GM18526 (cell line): ENCODE data around the gene TNFRSF25.
A peak's percentile ranks its signal among the peaks of the same experiment; 100 is the strongest.

ENCODE experiments used
- POLR2A ChIP-seq: IDR thresholded peaks from 3 replicates; pipeline ENCODE4 v1.6.1; 2011; ENCODE audit not compliant: insufficient read length; ENCODE audit errors: extremely low read depth

The TNFRSF25 gene

DNA sequence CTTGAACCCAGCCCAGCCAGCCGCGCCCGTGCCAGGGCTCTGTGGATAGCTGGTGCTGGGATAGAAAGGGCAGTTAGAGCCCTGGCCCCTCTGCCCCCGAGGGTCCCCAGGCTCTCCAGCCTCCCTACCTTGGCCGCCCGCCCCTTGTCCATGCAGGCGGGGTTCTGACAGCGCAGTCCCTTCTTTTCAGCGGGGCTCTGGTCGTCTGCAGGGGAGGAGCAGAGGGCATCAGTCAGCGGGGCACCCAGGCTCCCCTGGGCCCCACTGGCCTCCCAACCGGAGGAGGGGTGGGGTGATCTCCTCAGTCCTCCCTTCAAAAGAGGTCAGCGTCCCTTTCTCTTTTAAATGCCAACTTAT, 30.4 kb upstream of the TNFRSF25 start:
- TF ChIP-seq POLR2A = no peak

GRCh38 chr1:6495540-6496364, 29.8 kb upstream of the TNFRSF25 start:
- no peak for TF ChIP-seq POLR2A

GRCh38 chr1:6495041-6495441, 29.1 kb upstream of the TNFRSF25 start:
- TF ChIP-seq POLR2A = no peak

- no peak for TF ChIP-seq POLR2A
Measured at GRCh38 chr1:6494627-6495026, 28.7 kb upstream of the TNFRSF25 start.

DNA sequence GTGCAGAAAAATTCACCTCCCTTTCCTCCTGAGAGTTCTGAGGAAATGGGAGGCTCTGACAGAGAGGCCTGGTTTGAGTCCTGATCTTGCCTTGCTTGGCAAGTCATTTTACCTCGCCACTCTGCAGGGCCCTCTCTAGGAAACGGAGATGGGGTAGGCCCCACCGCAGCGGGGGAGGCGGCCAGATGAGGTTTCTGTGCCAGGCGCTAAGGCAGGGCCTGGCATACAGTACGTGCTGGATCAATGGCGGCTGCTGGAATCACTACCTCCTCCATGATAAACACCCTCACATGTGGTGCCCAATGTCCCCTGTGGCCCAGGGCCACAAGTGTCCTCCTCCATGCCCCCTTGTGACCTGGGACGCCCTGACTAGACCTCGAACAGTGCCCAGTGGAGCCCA, 26.0 kb upstream of the TNFRSF25 start:
- TF ChIP-seq POLR2A = no peak

DNA sequence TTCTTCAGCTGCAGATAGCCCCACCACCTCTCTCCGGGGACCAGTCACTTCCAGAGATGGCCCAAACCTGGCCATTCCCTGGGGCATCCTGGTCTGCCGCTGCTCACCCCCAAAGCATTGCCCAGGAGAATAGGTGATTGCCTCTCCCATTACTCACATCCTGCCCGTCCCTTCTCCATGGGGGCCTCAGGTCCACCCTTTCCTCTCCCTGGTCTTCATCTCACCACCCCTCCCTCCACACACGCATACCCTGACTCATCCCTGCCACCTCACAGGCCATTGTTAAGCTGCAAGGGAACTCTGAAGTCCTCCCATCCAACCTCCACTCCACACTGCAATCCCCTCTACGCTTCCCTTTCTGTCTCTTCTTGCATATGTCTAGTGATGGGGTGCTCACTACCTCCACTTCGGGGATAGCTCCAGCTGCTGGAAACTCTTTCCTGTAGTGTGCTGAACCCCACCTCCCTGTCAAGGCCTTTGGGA, 25.5 kb upstream of the TNFRSF25 start, which contains the start of gene PLEKHG5:
Gene PLEKHG5 (minus strand): TSS at position 188 of the 483 bp plus-strand sequence. CDS start 14,096 bp downstream, outside the sequence.
- no peak for TF ChIP-seq POLR2A

GRCh38 chr1:6491081-6491449, 25.1 kb upstream of the TNFRSF25 start:
- no peak for TF ChIP-seq POLR2A

- peak; percentile 59 for TF ChIP-seq POLR2A
Measured at GRCh38 chr1:6490181-6491080, 24.5 kb upstream of the TNFRSF25 start.

GRCh38 chr1:6489799-6490180, 23.8 kb upstream of the TNFRSF25 start:
- no peak for TF ChIP-seq POLR2A

GRCh38 chr1:6489383-6489765, 23.4 kb upstream of the TNFRSF25 start:
- TF ChIP-seq POLR2A = no peak

DNA sequence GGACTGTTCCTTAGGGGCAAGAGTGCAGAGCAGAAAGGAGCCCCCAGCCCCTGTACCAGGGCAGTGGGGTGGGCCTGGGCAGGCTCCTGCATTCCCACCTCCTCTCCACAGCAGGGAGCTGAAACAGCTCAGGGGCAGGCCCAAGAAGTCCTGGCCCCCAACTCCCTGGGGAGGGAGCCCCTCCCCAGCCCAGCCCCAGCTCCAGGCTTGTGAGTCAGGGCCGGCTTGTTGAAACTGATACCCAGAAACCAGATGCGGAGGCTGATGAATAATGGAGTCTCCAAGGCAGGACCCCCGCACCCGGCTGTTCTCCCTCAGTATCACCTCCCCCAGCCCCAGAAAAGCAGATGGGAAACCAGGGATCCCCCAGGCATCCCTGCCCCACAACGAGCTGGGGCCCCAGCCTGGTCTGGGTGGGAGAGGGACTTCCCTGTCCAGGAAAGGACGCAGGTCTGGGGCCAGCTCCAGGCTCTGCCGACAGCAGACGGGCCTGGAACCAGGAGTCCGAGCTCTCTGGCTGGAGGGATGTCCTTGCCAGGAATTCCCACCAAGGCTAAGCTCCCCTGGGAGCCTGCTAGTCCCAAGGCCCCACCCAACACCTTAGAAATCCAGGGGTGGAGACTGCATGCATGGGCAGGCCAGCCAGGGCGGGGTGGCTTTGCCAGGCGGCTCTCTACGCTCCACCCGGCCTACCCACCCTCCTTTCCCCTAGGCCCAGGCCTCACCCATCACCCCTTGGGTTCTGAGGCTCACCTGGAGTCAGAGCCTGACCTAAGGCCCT, 22.8 kb upstream of the TNFRSF25 start:
- TF ChIP-seq POLR2A = no peak

DNA sequence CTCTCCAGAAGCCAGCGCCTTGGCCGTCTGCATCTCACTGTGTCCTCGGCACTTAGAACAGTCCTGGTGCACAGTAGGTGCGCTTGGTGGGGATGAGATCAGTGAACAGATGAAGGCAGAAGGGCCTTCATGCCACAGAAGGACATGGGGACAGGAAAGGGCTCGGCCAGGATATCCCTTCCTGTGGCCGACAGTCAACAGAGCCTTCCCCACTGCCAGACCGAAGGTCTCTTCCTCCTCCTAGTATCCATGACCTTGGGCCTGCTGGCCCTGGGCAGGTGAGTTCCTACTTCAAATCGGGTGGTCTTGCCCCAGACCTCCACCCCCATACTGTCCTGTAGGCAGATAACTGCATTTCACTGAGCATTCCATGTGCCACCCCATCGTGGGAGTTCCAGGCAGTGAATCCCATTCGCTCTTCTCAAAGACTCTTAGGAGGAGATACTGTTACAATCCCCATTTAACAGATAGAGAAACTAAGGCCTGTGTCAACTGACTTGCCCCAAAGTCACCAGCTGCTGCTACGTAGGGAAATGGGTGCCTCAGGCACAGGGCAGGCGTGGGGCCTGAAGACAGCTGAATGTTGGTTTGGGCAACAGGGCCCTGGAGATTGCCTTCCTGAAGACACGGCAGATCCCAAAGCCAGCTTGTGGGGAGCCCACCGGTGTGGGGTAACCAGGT, 22.0 kb upstream of the TNFRSF25 start:
- no peak for TF ChIP-seq POLR2A

DNA sequence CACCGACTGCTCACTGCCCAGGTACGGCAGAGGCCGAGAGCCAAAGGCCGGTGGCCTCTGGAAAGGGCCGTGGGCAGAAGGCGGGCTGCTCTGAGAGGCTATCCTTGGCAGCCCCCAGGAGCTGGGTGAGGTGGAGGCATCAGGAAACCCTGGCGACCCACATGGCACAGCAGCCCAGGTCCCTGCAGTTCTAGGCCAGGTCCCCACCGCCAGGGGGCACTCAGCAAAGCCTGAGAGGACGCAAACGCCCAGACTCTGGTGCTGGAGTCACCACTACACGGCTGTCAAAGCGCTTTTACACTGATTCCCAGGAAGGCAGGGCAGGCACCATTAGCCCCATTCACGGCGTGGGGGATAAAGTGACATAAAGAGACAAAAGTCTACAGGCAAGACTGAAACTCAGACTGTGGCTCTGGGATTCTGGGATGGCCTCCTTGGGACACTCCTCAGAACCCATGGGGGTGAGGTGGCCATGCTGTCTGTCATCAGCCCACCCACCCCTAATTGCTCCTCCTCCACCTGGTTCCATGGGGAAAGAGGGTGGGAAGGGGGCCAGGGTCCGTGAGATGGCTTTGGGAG, 20.5 kb upstream of the TNFRSF25 start:
- TF ChIP-seq POLR2A = no peak
